ENCODE results near the gene TLL2.

The TLL2 gene

DNA sequence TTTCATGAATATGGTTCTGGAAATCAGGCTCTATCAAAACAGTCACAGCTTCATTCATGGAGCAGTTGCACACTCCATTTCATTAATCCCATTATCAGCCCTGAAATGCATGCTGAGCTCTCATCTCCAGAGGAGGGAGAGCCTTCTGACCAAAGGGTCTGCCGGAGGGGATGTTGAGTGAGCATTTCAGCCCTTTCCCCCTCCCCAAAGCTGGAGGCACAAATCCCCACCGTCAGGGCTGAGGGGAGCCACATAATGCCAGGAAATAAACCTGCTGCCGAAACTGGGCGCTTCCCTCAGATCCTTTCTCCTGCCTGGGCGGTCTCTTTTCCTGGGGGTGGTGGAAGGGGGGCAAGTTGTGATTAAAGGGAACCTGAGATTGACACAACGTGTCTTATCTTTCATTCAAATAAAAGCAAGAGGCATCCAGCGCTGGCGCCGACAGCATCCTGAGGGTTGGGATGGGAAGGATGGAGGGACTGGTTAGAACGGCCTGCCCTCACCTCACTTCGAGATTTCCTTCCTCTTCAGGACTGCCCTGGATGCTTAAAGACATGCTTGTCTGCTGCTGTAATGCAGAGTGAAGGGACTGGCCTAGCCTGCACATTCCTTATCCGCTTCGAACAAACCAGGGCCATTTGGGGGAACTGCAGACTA is 71.6 kb downstream of the TLL2 start:
- DNase-seq, result no peak

DNA sequence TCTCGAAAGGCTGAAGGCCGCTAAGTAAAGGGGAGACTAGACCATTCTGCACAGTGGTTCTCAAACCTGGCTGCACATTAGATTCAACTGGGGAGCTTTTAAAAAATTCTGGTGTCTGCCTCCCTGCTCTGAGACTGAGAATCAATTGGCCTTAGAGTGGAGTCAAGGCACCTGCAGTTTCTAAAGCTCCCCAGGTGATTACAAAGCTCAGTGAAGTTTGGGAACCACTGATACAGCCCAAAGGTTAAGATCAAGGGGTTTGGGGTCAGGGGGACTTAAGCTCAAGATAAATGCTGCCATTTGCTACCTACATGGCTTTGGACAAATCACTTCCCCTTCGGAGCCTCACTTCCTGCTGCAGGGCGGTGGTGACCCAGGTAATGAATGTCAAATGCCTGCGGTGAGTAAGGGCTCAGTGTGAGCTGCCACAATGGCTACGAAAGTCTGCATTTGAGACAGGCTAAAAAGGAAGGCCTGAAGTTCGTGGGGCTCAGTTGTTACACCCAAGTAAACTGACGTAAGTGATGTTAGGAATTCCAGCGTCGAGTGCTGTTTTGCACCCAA is 72.3 kb downstream of the TLL2 start:
- in situ Hi-C loops (cut with HindIII; ENCODE audit: low pct_ligation_motif_present, low pct_unique_long_range_greater_than_20kb, low sequenced_read_pairs), result no loop called here
- DNase-seq, result no peak

More for the DNA sequence above, 71.6 kb downstream of the TLL2 start:
- in situ Hi-C loops (cut with HindIII; ENCODE audit: low pct_ligation_motif_present, low pct_unique_long_range_greater_than_20kb, low sequenced_read_pairs), result no loop called here

DNA sequence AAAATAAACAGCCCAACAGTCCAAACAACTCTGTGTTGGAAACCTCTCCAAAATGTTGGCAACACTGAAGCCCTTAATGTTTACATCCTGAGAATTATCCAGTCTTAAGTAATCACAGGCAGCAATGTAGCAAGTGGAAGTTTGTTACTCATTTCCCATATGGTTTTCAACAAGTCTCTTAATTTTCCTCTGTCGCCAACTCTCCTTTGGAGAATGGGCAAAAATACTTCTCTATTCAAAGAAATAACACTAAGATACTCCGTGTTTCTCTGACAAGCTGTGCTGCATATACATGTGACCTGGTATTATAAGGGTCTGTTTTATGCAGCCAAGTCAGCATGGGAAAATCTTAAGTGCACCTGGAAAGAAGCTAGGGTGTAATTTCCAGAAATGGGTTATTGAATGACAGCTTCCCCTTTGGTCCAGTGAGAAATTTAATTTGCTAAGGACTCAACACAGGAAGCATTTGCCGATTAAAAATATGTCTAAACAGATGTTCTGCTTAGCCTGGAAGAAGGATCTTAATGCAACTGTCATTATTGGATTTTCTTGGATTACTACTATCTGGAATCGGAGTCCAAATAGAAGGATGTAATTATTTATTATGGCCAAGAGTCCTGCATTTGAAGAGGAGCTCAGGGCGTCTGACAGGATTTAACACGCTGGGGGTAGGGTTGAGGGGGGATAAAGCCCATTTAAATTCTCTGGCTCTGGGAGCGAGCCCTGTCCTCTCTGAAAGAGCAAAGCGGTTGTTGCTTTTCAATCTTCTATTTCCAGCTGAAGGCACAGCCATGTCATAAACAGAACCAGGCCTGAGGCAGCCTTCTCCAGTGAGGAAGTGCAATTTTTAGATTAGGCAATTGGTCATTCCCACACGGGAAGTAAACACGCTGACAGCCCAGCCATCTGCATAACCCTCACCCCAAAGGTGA is 73.1 kb downstream of the TLL2 start:
- in situ Hi-C loops (cut with HindIII; ENCODE audit: low pct_ligation_motif_present, low pct_unique_long_range_greater_than_20kb, low sequenced_read_pairs), result no loop called here
- no peak for DNase-seq

DNA sequence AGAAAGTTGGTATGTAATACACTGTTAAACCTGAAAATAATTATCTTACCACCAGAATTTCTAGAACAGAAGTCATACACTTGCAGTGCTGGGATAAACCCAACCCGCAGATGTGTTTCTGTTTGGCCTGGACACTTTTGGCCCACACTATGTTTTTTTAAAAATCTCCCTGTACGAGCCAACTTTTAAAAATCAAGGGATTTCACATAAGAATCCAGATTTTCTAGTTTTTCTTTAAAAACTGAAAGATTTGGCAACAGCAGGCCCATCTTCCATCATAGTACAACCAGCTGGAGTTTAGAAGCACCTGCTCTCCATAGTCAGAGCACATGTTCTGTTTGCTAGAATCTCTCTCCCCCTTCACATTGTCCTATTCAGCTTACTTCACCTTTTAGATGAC is 74.0 kb downstream of the TLL2 start:
- no peak for DNase-seq
- in situ Hi-C loops (cut with HindIII; ENCODE audit: low pct_ligation_motif_present, low pct_unique_long_range_greater_than_20kb, low sequenced_read_pairs), result no loop called here

DNA sequence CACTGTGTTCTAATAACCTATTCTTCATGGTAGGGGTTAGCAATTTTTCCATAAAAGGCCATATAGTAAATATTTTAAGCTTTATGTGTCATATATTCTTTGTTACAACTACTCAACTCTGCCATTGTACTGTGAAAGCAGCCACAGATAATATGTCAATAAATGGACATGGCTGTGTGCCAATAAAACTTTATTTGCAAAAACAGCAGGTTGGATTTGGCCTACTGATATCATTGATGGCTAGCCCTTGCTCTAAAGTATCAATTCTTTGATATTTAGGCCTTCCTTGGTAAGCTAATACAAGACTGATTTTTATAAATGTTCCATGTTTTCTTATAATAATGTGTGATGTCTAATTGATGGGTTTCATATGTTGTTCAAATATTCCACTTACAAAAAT is 77.7 kb downstream of the TLL2 start:
- in situ Hi-C loops (cut with HindIII; ENCODE audit: low pct_ligation_motif_present, low pct_unique_long_range_greater_than_20kb, low sequenced_read_pairs), result no loop called here
- no peak for DNase-seq

DNA sequence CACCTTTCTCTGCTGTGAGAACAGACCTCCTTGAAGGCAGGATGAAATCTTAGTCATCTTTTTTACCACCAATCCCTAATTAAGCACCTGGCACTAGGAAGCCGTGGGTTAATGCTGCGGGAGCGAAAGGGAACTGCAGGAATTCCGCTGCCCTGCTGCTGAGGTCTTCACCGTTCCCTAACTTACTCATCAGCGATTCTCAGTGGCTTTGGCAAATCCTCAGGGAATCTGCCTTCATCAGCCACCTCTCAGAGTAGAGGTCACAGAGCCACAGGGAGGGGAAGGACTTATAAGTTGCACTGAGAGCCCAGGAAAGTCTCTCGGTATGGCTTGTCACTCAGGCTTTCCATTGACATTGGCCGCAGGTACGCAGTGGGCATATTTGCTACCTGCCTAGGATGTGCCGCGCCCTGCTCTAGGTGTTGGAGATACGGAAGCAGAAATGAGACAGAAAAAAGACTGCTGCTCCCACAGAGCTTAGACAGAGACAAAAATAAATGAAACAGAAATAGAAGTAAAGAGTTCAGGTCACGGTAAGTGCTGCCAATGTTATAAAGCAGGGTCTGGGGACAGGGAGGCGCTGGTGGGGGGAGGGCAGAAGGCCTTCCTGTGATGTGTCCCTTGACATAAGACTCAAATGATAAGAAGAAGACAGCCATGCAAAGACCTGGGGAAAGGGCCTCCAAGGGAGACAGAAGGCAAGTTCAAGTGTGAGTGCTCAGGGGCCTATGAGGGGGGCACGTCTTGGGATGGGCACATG is 82.3 kb downstream of the TLL2 start:
- in situ Hi-C loops (cut with HindIII; ENCODE audit: low pct_ligation_motif_present, low pct_unique_long_range_greater_than_20kb, low sequenced_read_pairs), result no loop called here
- no peak for DNase-seq

DNA sequence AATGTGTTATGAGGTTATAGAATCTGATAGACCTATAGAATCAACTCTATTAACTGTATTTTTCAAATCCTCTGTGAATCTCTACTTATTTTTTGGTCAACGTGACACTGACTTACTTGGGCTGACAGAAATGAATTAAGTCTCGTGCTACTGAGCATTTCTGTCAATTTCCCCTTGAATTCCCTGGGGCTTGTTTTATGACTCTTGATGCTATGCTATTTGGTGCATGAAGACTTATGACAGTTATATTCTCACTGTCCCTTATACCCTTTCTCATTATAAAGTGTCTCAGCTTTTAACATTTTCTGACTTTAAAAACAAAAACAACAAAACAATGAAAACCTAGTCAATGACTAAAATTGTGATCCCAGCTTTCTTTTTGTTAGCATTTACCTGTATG is 86.4 kb downstream of the TLL2 start:
- in situ Hi-C loops (cut with HindIII; ENCODE audit: low pct_ligation_motif_present, low pct_unique_long_range_greater_than_20kb, low sequenced_read_pairs), result no loop called here
- DNase-seq, result no peak

DNA sequence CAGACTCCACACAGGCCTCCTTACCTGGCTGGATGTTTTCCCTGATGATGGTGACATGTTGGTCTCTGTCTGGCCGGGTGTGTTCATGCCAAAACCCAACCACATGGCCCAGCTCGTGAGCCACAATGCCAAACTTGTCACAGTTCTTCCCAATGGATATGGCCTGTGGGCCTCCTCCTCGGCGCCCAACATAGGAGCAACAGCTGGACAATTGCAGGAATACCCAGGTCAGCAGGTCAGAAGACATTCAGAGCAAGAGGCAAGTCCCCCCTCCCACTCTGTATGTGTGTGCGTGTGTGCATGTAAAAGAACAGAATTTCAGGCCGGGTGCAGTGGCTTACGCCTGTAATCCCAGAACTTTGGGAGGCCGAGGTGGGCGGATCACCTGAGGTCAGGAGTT is 91.2 kb downstream of the TLL2 start:
- in situ Hi-C loops (cut with HindIII; ENCODE audit: low pct_ligation_motif_present, low pct_unique_long_range_greater_than_20kb, low sequenced_read_pairs), result no loop called here
- no peak for DNase-seq

DNA sequence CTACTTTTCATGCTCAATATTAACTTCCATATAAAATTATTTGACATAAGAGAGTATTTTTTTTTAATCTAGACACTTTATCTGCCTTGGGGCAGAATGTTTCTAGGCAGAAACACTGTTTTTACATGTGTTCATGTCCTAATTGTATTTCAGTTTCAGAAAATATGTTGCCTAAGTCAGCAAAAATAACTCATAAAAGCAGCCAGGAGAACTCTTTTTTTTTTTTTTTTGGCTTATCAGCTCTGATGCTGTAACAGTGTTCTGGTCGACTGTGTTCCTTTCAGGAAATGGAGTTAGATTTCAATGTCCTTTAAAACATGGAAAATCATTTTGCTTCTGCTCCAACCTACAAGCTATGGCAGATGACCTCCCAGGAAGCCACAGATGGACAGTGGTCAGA is 91.7 kb downstream of the TLL2 start:
- DNase-seq, result no peak
- in situ Hi-C loops (cut with HindIII; ENCODE audit: low pct_ligation_motif_present, low pct_unique_long_range_greater_than_20kb, low sequenced_read_pairs), result no loop called here

DNA sequence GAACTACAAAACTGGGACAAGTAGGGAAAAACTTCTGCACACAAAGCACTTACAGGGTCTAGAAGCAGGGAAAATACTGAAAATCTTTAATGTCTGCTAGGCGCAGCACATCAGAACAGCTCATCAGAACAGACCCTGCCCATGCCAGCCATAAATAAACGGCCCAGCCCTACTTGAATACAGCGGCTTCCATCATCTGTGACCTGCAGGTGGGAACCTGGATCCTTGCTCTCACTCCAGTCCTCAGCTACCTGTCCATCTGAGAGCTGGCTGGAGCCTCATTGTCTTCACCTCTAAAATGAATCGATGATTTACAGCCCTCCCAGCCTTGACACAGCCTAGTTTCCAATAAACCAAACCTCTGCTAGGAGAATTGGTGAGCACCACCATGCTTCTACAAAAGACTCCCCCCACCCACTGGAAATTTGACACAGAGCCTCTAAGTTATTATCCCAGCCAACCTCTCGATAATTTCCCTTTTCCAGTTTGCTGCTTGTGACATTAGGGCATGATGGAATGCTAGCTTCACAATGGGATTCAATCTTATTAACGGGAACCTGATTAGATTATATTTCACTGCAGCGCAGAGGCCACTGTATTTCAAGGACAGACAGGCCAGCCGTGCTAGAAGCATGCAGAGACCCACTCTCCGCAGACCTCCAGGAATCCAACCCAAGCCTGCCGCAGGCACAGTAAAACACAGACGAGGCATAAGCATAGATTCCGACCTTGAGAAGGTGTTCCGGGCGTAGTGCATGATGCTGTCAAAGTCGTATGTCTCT is 93.3 kb downstream of the TLL2 start:
- no peak for DNase-seq
- in situ Hi-C loops (cut with HindIII; ENCODE audit: low pct_ligation_motif_present, low pct_unique_long_range_greater_than_20kb, low sequenced_read_pairs), result no loop called here

DNA sequence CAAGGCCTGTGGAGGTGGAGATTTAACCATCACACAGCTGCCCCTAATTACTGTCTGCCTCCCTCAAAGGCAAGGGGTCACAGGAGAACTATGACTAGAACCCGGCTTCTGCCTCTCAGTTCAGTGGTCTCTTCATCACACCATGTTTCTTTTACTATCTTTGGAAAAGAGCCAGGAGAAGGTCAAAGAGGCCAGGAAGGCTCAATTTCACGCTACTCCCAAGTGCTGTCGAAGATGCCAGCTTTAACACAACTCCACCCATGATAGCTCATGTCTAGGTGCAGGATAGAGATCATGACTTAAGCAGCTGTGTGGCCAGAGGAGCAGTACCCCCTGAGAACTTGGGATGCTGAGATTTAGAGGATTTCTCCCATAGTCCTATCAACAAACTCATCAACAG is 94.4 kb downstream of the TLL2 start:
- DNase-seq, result no peak
- in situ Hi-C loops (cut with HindIII; ENCODE audit: low pct_ligation_motif_present, low pct_unique_long_range_greater_than_20kb, low sequenced_read_pairs), result no loop called here

DNA sequence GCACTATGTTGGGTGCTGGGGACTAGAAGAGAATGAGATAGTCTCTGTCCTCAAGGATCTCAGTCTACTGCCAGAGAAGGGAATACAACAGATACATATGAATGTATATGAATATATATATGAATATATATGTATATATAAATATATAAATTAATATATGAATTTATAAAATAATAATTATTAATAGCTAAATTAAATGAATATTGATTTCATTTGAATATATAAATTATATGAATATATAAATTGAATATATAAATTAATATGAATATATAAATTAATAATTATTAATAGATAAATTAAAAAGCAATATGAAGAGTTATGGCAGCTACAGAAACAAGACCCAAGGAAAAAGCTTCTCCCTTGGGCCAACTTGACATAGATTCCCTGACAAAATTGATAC is 95.1 kb downstream of the TLL2 start:
- in situ Hi-C loops (cut with HindIII; ENCODE audit: low pct_ligation_motif_present, low pct_unique_long_range_greater_than_20kb, low sequenced_read_pairs), result no loop called here
- no peak for DNase-seq

DNA sequence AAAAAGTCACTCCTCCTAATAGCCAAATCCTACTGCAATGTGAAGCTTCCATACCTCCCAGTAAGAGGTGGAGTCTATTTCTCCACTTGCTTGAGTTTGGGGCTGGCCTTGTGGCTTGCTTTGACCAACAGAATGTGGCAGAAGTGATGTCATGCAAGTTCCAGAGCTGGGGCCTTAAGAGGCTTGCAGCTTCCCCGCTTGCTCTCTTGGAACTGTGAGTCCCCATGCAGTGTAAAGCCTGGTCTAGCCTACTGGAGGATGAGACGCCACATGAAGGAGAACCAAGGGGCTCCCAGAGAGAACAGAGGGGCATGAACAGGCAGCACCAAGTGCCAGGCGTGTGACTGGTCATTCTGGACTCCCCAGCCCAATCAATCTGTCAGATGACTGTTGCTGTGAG is 96.3 kb downstream of the TLL2 start:
- peak; percentile 78 for DNase-seq
- in situ Hi-C loops (cut with HindIII; ENCODE audit: low pct_ligation_motif_present, low pct_unique_long_range_greater_than_20kb, low sequenced_read_pairs), result no loop called here

DNA sequence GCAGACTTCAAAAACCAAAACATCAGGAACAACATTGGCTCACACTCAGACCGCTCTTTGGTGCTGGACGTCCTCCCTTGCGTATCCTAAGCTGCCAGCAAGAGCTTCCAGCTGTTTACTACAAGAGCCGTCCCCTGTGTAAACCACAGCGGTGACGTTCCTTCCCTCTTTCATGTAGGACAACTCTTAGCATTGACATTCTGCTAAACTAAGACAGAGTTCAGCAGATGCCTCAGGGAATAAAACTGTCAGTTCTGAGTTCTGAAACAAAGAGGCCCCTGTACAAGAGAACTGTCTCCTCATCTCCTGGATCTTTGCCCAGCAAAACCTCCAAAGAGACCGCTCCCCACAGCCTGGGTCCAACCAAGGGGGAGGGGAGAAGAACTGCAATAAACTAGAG is 97.1 kb downstream of the TLL2 start:
- no peak for DNase-seq

DNA sequence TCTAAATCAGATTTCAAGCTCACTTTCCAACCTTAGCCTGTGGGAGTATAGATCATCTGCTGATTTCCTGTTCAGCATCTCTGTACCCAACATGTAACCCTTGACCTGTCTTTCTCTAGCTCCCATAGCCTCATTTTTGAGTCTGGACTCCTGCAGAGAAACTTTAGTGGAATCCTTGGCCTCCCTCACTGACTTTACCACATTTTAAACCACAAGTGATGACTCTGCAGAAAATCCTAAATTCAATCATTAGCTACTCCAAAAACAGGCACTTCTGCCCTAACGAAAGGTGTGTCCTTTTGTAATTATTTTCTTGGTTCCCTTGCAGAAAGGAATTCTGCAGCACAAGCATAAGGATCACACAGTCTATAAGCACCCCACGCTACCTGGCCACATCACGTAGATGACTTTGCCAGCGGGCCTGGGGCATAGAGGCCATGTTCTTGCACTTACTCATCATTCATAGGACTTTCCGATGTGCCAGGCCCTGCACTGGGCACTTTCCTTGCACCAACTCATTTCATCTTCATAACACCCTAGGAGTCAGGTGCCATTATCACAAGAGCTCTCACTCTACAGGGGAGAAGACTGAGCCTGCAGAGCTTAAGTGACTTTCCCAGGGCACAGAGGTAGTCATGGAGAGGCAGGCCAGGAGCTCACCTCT is 97.7 kb downstream of the TLL2 start:
- DNase-seq, result peak; percentile 20

More for the DNA sequence above, 97.1 kb downstream of the TLL2 start:
- in situ Hi-C loops (cut with HindIII; ENCODE audit: low pct_ligation_motif_present, low pct_unique_long_range_greater_than_20kb, low sequenced_read_pairs), result no loop called here

DNA sequence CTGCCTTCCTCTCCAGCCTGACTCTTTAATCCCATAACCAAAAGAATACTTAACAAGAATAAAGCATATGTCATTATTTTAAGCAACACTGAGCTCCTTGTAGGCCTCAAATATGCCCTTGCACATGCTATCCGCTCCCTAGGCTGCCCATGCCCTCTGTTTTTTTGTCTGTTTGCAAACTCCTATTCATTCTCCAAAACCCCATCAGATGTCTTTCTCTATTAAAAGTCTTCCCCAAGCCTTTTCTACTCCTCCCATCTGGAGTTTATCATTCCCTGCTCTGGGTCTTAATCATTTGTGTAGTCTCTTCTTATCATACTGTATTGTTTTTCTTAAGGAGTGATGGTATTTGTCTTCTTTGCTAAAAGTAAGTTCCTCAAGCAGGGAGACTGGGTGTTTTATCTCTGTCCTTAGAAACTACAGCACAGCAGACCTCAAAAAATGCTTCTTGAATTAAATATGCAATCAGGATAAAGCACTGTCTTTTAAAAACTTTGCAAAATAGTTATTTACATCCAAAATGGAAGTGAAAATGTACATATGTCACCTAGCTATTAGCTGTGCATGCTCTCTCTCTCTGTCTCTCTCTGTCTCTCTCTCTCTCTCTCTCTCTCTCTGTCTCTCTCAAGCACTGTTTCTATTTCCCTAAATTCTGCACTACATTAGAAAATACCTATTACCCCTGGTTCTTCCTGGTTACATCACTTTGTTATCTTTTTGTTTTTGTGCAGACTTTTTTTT is 98.4 kb downstream of the TLL2 start:
- in situ Hi-C loops (cut with HindIII; ENCODE audit: low pct_ligation_motif_present, low pct_unique_long_range_greater_than_20kb, low sequenced_read_pairs), result no loop called here
- no peak for DNase-seq

More for the DNA sequence above, 97.7 kb downstream of the TLL2 start:
- in situ Hi-C loops (cut with HindIII; ENCODE audit: low pct_ligation_motif_present, low pct_unique_long_range_greater_than_20kb, low sequenced_read_pairs), result no loop called here

DNA sequence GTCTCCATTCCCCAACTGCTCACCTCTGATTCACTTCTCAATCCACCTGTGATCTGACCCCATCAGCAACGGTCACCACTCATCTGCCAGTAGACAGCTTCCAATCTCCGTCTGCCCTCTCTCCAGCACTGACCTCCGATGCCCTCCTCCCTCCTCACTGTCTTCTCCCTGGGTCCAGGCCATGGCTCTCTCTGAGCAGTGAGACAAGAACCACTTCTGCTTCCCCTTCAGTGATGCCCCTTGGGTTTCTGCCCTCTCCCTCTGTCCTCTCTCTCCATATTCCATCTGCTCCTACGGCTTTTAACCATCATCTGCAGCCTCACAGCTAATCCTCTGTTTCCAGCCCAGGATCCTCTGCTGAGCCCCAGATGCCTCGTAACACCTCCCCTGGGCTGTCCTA is 99.4 kb downstream of the TLL2 start:
- DNase-seq, result no peak
- in situ Hi-C loops (cut with HindIII; ENCODE audit: low pct_ligation_motif_present, low pct_unique_long_range_greater_than_20kb, low sequenced_read_pairs), result no loop called here

Measured in ACHN (cell line).